Activated CD4-positive, alpha-beta memory T cell treated with anti-CD3 and anti-CD28 coated beads for 36 hours (primary cell): ENCODE results near the gene RGL1. TPM values are rescaled to one million over a fixed set of nuclear protein-coding genes. Genes with fewer than 3 reads are reported as not detected.
"Not testable (repeated sequence)": the region's sequence is repeated elsewhere in the genome, so short reads cannot be mapped to it uniquely, and the experiment has no call there.

Source experiments
- CTCF ChIA-PET: fragments of 350-600 bp; sonication (Branson Sonifier 250); formaldehyde crosslinking; loops from one replicate; lab custom pipeline; 2021; ENCODE audit warnings: antibody characterized with exemption, inconsistent platforms; lab: Charles Lee
- POLR2A ChIA-PET: fragments of 350-600 bp; sonication (Branson Sonifier 250); formaldehyde crosslinking; loops from one replicate; lab custom pipeline; 2021; ENCODE audit warnings: antibody characterized with exemption; lab: Charles Lee
- DNase-seq: peaks from one replicate; pipeline ENCODE4 v3.0.0-alpha.2; 2020
- H3K27ac Mint-ChIP-seq: one replicate; pipeline ENCODE4 v1.8.0; 2021; ENCODE audit warnings: mixed read lengths
- H3K27me3 Mint-ChIP-seq: one replicate; pipeline ENCODE4 v1.8.0; 2021; ENCODE audit warnings: mixed read lengths
- H3K36me3 Mint-ChIP-seq: one replicate; pipeline ENCODE4 v1.8.0; 2021; ENCODE audit warnings: mixed read lengths
- H3K4me1 Mint-ChIP-seq: one replicate; pipeline ENCODE4 v1.8.0; 2021; ENCODE audit warnings: low read depth, mixed read lengths
- H3K4me3 Mint-ChIP-seq: one replicate; pipeline ENCODE4 v1.8.0; 2021; ENCODE audit warnings: mild to moderate bottlenecking, mixed read lengths
- H3K9me3 Mint-ChIP-seq: one replicate; pipeline ENCODE4 v1.8.0; 2021; ENCODE audit warnings: mixed read lengths
- intact Hi-C: fragments of 100-400 bp; cut with micrococcal nuclease; formaldehyde crosslinking; loops from one replicate; pipeline ENCODE4 v1.15.1; 2023
- total RNA-seq, 2 experiments: library from RNA; stranded (reverse); gene quantifications; one replicate each; pipeline ENCODE4 v1.2.3, GENCODE V29; 2021

The RGL1 gene
- total RNA-seq: 1 to 10 TPM; 1.8 TPM

DNA sequence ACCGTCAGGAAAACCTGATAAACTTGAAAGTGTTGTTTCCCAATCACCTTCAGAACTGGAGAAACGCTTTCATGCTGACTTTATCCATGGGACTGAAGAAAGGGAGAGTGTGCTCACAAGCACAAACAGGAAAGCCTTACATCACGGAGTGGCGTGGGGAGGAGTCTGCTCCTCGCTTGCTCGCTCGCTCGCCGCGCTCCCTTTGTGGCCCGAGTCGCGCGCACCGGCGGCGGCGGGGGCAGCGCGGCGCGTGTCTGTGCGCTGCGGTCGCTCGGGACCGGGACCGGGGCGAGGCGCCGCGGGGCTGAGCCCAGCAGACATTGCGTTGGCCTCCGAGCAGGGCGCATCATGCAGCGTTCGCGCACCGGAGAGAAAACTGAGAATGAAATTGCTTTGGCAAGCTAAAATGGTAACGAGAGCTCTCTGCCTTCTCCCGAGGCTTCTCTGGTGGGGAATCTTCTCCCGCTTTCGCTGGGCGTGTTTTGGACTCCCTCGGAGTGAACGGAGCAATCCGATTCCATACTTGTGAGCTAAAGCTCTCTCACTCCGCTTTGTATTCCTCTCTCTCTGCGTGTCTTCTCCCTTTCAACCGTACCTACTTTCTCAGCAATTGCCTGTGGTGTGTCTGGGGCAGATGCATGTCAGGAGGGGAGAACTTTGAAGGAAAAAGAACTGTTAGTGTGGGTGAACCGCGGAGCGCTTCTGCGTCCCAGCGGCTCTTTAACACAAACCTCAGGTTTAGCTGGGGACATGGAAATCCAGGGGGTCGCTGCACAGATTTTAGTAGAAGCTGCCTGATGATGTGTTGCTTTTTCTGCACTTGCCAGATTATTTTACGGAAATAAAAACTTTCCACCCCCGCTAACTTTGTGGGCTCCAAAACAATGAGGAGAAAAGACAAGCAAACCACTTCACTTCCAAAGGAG, at the start of gene RGL1:
RGL1 (plus strand) TSS at position 205 of the 926 bp plus-strand sequence; CDS start at position 383, 178 bp downstream.
- Mint-ChIP-seq H3K4me1 (peaks cover 6% of the 10 kb centered on the region), H3K27me3 (peaks cover 3% of the 10 kb centered on the region), H3K9me3 (peaks cover 23% of the 10 kb centered on the region), H3K27ac (no peak within 1 kb of the TSS), H3K4me3 (peak within 1 kb of the TSS; percentile 78), H3K36me3 (peaks cover 9% of the 10 kb centered on the region)
- ChIA-PET POLR2A (no interaction called here), CTCF (no interaction called here)
- DNase-seq: peak; percentile 40
- intact Hi-C loops: loop anchor here (5.0 kb wide), 2 partner anchors 37 to 112 kb away; no protein-coding TSS in a partner anchor

DNA sequence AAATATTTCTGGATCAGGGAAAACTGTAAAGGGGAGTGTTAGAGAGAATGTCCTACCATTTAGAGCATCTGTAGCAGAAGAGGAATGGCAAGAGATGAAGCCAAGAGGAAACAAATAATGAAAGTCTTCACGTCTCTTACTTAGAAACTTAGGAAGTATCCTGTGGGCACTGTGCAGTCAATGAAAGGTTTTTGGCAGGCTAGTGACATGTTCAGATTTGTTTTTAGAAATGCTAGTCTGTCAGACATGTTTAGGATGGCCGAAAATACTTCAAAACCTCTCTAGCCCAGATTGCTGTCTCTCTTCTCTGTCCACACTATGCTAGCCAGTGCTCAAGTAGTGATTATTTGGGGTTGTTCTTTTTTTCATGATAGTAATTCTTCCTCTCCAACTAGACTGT, 48.6 kb upstream of the RGL1 start:
- intact Hi-C loops: no loop called here
- no peaks in the 10 kb centered on the region for H3K4me1 Mint-ChIP-seq
- H3K27me3 Mint-ChIP-seq: no peaks in the 10 kb centered on the region
- peaks cover 6% of the 10 kb centered on the region for H3K9me3 Mint-ChIP-seq
- H3K36me3 Mint-ChIP-seq: peaks cover 9% of the 10 kb centered on the region
- ChIA-PET CTCF (no interaction called here), POLR2A (no interaction called here)
- no peak for DNase-seq
- H3K4me3 Mint-ChIP-seq: no peak overlapping the region
- no peak overlapping the region for H3K27ac Mint-ChIP-seq

DNA sequence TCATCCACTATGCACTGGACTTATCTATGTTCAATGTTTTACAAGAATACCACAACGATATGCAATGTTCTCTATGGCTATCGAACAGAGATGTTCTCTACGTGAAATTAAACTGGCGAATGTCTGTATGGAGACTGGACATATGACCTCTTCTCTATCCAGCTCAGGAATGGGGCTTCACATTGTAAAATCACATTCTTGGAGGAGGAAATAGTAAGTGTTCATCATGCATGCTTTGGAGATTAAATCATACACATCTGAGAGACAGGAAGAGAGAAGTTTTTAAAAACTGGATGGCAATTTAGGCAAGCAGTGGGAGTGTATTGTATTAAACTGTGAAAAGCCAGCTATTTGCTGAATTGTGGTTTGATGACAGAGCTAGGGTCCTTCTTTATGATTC, 47.9 kb upstream of the RGL1 start:
- Mint-ChIP-seq H3K4me1 (no peaks in the 10 kb centered on the region), H3K9me3 (peaks cover 8% of the 10 kb centered on the region), H3K4me3 (no peak overlapping the region), H3K27me3 (no peaks in the 10 kb centered on the region), H3K36me3 (peaks cover 6% of the 10 kb centered on the region), H3K27ac (no peak overlapping the region)
- intact Hi-C loops: no loop called here
- POLR2A ChIA-PET: no interaction called here
- CTCF ChIA-PET: no interaction called here
- no peak for DNase-seq

DNA sequence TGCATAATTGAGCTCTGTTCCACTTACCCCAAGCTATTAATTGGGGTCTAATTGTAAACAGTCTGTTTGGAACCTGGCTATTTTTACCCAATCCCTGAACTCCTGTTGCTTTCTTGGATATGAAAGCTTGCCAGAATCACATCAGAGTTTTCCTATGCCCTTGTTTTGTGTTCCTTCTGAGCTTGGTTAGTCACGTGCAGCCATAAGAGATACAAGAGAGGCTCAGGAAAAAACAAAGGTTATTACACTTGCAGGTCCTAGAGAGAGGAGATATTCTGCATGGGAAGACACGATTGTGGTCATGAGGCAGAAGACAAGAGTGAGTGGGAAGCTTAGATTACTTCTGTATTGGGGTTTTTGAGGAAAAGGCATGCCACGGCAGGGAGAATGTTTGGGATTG, 46.0 kb upstream of the RGL1 start:
- intact Hi-C loops: no loop called here
- no peaks in the 10 kb centered on the region for H3K27me3 Mint-ChIP-seq
- H3K9me3 Mint-ChIP-seq: peaks cover 20% of the 10 kb centered on the region
- CTCF ChIA-PET: interaction anchor here (0.8 kb wide), 1 partner anchor 24 kb away, joined by 4 read pairs; no protein-coding TSS in a partner anchor
- no peak overlapping the region for H3K4me3 Mint-ChIP-seq
- H3K27ac Mint-ChIP-seq: no peak overlapping the region
- no peak for DNase-seq
- POLR2A ChIA-PET: no interaction called here
- no peaks in the 10 kb centered on the region for H3K4me1 Mint-ChIP-seq
- H3K36me3 Mint-ChIP-seq: peaks cover 12% of the 10 kb centered on the region

DNA sequence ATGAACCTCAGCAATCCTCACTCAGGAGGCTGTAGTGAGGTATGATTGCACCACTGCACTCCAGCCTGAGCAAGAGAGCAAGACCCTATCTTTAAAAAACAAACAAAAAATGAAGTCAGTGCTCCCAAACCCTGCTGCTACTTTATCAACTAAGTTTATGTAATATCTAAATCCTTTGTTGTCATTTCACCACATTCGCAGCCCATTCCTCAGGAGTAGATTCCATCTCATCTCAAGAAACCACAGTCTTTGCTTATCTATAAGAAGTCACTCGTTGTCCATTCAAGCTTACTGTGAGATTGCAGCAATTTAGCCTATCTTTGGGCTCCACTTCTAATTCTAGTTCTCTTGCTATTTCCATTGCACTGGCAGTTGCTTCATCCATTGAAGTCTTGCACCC, 44.3 kb upstream of the RGL1 start:
- no peak for DNase-seq
- ChIA-PET POLR2A (interaction anchor here (0.6 to 0.7 kb wide), 2 partner anchors 67 to 92 kb away, joined by 3 read pairs; no protein-coding TSS in a partner anchor), CTCF (no interaction called here)
- Mint-ChIP-seq H3K4me1 (no peaks in the 10 kb centered on the region), H3K27me3 (no peaks in the 10 kb centered on the region), H3K4me3 (no peak overlapping the region), H3K27ac (no peak overlapping the region), H3K36me3 (peaks cover 22% of the 10 kb centered on the region), H3K9me3 (peaks cover 36% of the 10 kb centered on the region)
- intact Hi-C loops: no loop called here

DNA sequence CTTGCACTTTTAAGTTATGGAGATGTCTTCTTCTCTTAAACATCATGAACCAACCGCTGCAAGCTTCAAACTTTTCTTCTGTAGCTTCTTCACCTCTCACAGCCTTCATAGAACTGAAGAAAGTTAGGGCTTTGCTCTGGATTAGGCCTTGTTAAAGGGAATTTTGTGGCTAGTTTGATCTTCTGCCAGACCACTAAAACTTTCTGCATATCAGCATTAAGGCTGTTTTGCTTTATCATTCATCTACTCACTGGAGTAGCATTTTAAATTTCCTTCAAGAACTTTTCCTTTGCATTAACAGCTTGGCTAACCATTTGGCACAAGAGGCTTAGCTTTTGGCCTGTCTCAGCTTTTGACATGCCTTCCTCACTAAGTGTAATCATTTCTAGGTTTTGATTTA, 43.0 kb upstream of the RGL1 start:
- peaks cover 22% of the 10 kb centered on the region for H3K36me3 Mint-ChIP-seq
- intact Hi-C loops: no loop called here
- no peak for DNase-seq
- H3K4me1 Mint-ChIP-seq: no peaks in the 10 kb centered on the region
- H3K27me3 Mint-ChIP-seq: no peaks in the 10 kb centered on the region
- peaks cover 36% of the 10 kb centered on the region for H3K9me3 Mint-ChIP-seq
- CTCF ChIA-PET: no interaction called here
- H3K27ac Mint-ChIP-seq: no peak overlapping the region
- POLR2A ChIA-PET: no interaction called here
- H3K4me3 Mint-ChIP-seq: no peak overlapping the region

DNA sequence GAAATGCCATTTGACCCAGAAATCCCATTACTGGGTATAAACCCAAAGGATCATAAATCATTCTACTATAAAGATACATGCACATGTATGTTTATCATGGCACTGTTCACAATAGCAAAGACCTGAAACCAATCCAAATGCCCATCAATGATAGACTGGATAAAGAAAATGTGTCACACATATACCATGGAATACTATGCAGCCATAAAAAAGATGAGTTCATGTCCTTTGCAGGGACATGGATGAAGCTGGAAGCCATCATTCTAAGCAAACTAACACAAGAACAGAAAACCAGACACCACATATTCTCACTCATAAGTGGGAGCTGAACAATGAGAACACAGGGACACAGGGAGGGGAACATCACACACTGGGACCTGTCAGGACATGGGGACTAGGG, 42.1 kb upstream of the RGL1 start:
- POLR2A ChIA-PET: not testable (repeated sequence)
- H3K9me3 Mint-ChIP-seq: peaks cover 36% of the 10 kb centered on the region

DNA sequence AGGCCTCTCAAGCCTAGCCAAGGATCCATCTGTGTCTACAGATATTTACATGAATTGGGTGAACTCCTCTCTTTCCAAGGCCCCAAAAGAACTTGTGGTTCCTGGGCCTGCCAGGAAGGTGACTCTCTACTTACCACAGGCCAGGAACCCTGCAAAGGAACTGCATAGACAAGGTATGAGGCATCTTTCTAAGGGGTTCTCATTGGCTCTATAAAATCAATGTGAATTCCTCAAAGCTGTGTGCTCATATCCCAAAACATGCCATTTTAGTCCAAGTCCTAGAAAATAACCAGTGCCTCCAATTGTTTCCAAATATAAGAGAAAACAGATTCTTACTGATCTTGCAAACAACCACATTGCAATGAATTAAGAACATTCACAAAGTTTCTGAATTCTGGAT, 39.9 kb upstream of the RGL1 start:
- H3K4me3 Mint-ChIP-seq: no peak overlapping the region
- peaks cover 39% of the 10 kb centered on the region for H3K9me3 Mint-ChIP-seq

More for the DNA sequence above, 42.1 kb upstream of the RGL1 start:
- intact Hi-C loops, H3K4me3 Mint-ChIP-seq, H3K27ac Mint-ChIP-seq, H3K4me1 Mint-ChIP-seq, CTCF ChIA-PET, H3K27me3 Mint-ChIP-seq, DNase-seq: not testable (repeated sequence)
- peaks cover 22% of the 10 kb centered on the region for H3K36me3 Mint-ChIP-seq

DNA sequence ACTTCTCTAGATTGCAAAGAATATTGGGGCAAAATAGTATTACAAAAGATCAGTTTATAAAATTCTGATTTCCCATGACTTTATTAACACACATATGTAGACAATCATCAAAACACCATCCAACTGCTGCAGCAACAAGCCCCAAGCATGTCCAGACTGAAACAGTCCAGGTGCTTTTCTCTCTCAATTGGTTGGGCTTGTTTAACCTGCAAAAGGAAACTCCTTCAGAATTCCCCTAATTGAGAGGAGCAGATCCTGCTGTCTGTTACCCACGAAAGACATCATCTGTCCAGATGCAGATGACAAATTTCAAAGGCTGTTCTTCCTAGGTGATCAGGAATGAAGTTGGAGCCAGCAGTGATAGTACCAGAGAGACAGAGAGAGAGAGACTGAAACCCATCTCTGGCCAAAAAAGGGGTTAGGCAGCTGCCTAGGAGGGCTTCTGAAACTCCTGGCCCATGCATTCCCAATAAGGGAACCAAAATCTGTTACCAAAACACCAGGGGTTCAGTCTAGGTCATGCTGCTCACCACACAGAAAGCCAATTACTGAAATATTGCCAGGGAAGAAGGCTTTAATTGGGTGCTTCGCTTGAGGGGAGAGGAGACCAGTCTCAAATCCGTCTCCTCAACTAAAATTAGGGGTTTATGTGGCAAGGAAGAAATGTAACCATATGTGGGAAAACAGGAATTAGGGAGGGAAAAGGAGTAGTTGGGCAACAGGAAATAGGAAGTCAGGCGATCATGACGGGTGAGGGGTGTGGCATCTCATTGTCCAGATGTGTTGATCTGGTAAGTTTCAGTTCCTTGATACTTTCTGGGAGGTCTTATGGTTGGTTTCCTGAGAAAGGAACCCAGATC, 34.7 kb upstream of the RGL1 start:
- no peaks in the 10 kb centered on the region for H3K27me3 Mint-ChIP-seq
- H3K36me3 Mint-ChIP-seq: peaks cover 12% of the 10 kb centered on the region
- no peak overlapping the region for H3K4me3 Mint-ChIP-seq
- intact Hi-C loops: no loop called here
- ChIA-PET CTCF (no interaction called here), POLR2A (no interaction called here)
- no peak for DNase-seq
- H3K4me1 Mint-ChIP-seq: no peaks in the 10 kb centered on the region
- peaks cover 22% of the 10 kb centered on the region for H3K9me3 Mint-ChIP-seq
- H3K27ac Mint-ChIP-seq: no peak overlapping the region

More for the DNA sequence above, 39.9 kb upstream of the RGL1 start:
- Mint-ChIP-seq H3K27me3 (no peaks in the 10 kb centered on the region), H3K27ac (no peak overlapping the region), H3K36me3 (peaks cover 22% of the 10 kb centered on the region), H3K4me1 (no peaks in the 10 kb centered on the region)
- POLR2A ChIA-PET: no interaction called here
- intact Hi-C loops: no loop called here
- CTCF ChIA-PET: interaction anchor here (0.6 to 0.8 kb wide), 2 partner anchors 110 to 151 kb away, joined by 3 to 4 read pairs; no protein-coding TSS in a partner anchor
- no peak for DNase-seq

DNA sequence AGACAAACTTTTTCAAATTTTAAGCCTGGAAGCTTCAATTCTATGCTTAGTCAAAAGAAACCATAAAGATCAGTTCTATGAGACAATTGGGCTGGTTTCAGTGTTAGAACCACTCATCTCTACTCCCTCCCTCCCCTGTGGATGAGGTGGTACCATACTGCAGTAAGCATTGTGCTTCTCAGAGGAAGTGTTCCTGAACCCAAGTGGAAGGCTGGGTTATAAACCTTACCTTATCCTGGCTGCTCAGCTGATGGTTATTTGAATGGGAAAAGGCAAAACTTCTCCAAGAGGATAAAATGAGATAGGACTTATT, 34.1 kb upstream of the RGL1 start:
- intact Hi-C loops: no loop called here
- H3K4me3 Mint-ChIP-seq: no peak overlapping the region
- H3K9me3 Mint-ChIP-seq: peaks cover 22% of the 10 kb centered on the region
- peaks cover 12% of the 10 kb centered on the region for H3K36me3 Mint-ChIP-seq
- H3K4me1 Mint-ChIP-seq: no peaks in the 10 kb centered on the region
- ChIA-PET POLR2A (no interaction called here), CTCF (no interaction called here)
- DNase-seq: no peak
- H3K27me3 Mint-ChIP-seq: no peaks in the 10 kb centered on the region
- H3K27ac Mint-ChIP-seq: no peak overlapping the region

DNA sequence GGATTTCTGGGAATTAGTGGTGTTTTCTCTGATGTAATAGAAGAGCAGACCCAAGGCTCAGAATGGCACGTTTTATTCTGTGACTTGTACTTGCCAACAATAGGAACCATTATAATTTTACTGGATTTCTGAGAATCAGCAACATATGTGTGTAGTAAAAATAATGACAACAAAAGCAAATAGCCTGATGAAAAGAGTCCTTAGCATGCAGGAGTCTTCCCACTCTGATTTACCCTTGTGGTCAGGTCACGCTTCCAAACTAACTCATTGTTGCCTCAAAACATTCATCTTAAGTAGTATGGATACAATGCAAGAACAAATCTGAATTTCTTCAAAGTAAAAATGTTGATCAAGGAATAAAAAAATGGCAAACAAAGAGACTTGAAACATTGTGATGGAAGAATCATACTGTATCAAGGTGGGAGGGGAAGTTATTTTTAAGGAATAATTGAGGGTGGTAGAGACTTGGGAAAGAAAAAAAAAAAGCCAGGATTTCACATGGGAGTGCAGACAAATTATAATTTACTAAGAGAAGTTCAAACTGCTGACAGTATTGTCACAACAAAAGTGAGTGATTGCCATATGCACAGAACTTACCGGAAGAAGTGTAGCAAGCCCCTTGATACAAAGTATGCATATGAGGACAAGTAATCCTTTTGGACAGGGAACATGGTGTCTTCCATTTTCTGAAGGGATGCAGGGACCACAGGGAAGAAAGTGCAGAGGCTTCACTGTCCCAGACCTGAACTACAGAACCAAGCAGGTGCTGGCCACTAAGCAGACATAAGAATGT, 31.2 kb upstream of the RGL1 start:
- CTCF ChIA-PET: no interaction called here
- Mint-ChIP-seq H3K9me3 (peaks cover 22% of the 10 kb centered on the region), H3K4me3 (no peak overlapping the region), H3K36me3 (peaks cover 12% of the 10 kb centered on the region), H3K27me3 (no peaks in the 10 kb centered on the region), H3K27ac (no peak overlapping the region), H3K4me1 (no peaks in the 10 kb centered on the region)
- intact Hi-C loops: no loop called here
- POLR2A ChIA-PET: no interaction called here
- DNase-seq: no peak

DNA sequence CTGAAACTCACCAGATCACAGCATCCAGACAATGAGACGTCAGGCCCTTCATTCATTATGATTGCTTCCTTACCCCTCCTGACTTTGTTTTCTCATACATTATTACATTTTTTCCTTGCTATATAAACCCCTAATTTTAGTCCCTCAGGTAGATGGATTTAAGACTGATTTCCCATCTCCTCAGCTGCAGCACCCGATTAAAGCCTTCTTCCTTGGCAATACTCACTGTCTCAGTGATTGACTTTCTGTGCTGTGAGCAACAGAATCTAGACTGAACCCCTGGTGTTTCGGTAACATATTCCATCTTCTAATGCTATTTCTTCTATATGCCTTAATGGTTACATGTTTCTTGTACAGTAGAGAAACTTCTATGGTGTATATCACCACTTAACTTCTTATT, 30.0 kb upstream of the RGL1 start:
- no peak for DNase-seq
- POLR2A ChIA-PET: no interaction called here
- Mint-ChIP-seq H3K4me3 (no peak overlapping the region), H3K9me3 (peaks cover 19% of the 10 kb centered on the region), H3K4me1 (no peaks in the 10 kb centered on the region), H3K27me3 (no peaks in the 10 kb centered on the region), H3K36me3 (peaks cover 12% of the 10 kb centered on the region), H3K27ac (no peak overlapping the region)
- intact Hi-C loops: no loop called here
- CTCF ChIA-PET: no interaction called here
